GM12865 (cell line): Measurements from ENCODE around the gene SEC61B.

Experiments
- DNase-seq: peaks from one replicate; pipeline ENCODE4 v3.0.0; 2010; ENCODE audit warnings: low read depth
- H3K4me3 ChIP-seq: 2 replicates; pipeline ENCODE4 v1.5.1; 2011; ENCODE audit warnings: mild to moderate bottlenecking, low read depth, low read length, control low read depth
- CTCF ChIP-seq: IDR thresholded peaks from 2 replicates; pipeline ENCODE4 v1.5.1; 2011; ENCODE audit warnings: low read length, control low read depth, low read depth, inconsistent platforms; ENCODE audit not compliant: insufficient read depth; ENCODE audit errors: missing control alignments

SEC61B gene

GRCh38 chr9:99249619-99250018 is 27.5 kb downstream of the SEC61B start:
- DNase-seq = peak; percentile 54
- H3K4me3 ChIP-seq = no peak overlapping the region
- no peak for TF ChIP-seq CTCF

GRCh38 chr9:99251157-99251556 is 29.1 kb downstream of the SEC61B start:
- no peak for TF ChIP-seq CTCF
- DNase-seq = no peak
- no peak overlapping the region for H3K4me3 ChIP-seq

- DNase-seq = peak; percentile 84
- TF ChIP-seq CTCF = no peak
Observed at GRCh38 chr9:99253134-99253533, 31.1 kb downstream of the SEC61B start.

GRCh38 chr9:99253772-99254431 is 31.8 kb downstream of the SEC61B start:
- peak overlapping the region; percentile 49 for H3K4me3 ChIP-seq
- no peak for TF ChIP-seq CTCF
- DNase-seq = peak; percentile 94

More at GRCh38 chr9:99253134-99253533, 31.1 kb downstream of the SEC61B start:
- peak overlapping the region; percentile 49 for H3K4me3 ChIP-seq

- H3K4me3 ChIP-seq = no peak overlapping the region
- no peak for TF ChIP-seq CTCF
- no peak for DNase-seq
Observed at GRCh38 chr9:99255651-99256050, 33.6 kb downstream of the SEC61B start.

GRCh38 chr9:99257723-99258389 is 35.8 kb downstream of the SEC61B start:
- no peak for TF ChIP-seq CTCF
- no peak for DNase-seq
- H3K4me3 ChIP-seq = no peak overlapping the region

GRCh38 chr9:99259231-99259918 is 37.3 kb downstream of the SEC61B start:
- no peak for TF ChIP-seq CTCF
- no peak overlapping the region for H3K4me3 ChIP-seq
- DNase-seq = no peak
